Activated T-cell treated with anti-CD3 and anti-CD28 coated beads, Interleukin-2, amount 50 U/mL, for 1 hour (primary cell): ENCODE measurements around the gene ORMDL3.
"Not testable (repeated sequence)": the region's sequence is repeated elsewhere in the genome, so short reads cannot be mapped to it uniquely, and the experiment has no call there.

Experiments
- DNase-seq: peaks from one replicate; pipeline ENCODE4 v3.0.0-alpha.2; 2020

The ORMDL3 gene

GRCh38 chr17:39948489-39948828 lies 21.1 kb upstream of the ORMDL3 start:
- DNase-seq, result not testable (repeated sequence)

- no peak for DNase-seq
Measured at GRCh38 chr17:39946551-39947330, 19.3 kb upstream of the ORMDL3 start.

DNA sequence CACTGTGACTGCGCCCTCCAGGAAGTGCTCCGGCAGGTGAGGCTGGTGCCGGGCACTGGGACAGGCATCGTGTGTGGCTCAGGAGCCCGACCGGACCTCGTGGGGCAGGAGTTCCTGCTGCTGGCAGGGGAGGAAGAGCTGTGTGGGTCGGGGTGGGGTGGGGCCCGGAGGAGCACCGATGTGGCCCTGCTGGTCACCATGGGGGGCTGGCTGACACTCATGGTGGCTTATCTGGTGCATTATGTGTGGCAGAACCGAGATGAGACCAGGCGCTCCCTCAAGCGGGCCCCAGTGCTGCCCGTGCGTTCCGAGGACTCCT lies 17.0 kb upstream of the ORMDL3 start:
- DNase-seq, result no peak

GRCh38 chr17:39943702-39944392 lies 16.4 kb upstream of the ORMDL3 start:
- no peak for DNase-seq

GRCh38 chr17:39939588-39940419 lies 12.4 kb upstream of the ORMDL3 start:
- DNase-seq, result no peak

DNA sequence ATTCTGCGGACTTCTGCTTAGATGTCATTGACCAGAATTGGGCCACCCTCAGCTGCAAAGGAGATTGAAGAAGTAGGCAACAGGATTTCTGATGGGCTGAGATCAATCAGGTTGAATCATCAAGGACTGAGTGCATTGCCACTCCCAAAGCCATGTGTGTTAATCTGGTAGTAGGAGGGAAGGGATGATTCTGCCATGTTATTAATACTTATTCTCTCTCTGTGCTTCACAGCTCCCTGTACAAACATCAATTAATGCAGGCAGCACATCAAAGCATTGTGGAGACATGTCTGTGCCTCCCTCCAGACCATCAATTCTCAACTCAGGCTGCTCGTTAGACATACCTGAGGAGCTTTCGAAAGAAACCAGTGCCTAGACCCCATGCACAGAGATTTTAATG lies 11.7 kb upstream of the ORMDL3 start:
- no peak for DNase-seq

GRCh38 chr17:39938140-39938869 lies 10.9 kb upstream of the ORMDL3 start:
- no peak for DNase-seq

- no peak for DNase-seq
Measured at GRCh38 chr17:39937447-39937846, 10.0 kb upstream of the ORMDL3 start.

GRCh38 chr17:39935909-39936308 lies 8.5 kb upstream of the ORMDL3 start:
- no peak for DNase-seq

- no peak for DNase-seq
Measured at GRCh38 chr17:39934324-39934723, 6.9 kb upstream of the ORMDL3 start.

GRCh38 chr17:39933912-39934311 lies 6.5 kb upstream of the ORMDL3 start:
- DNase-seq, result no peak

DNA sequence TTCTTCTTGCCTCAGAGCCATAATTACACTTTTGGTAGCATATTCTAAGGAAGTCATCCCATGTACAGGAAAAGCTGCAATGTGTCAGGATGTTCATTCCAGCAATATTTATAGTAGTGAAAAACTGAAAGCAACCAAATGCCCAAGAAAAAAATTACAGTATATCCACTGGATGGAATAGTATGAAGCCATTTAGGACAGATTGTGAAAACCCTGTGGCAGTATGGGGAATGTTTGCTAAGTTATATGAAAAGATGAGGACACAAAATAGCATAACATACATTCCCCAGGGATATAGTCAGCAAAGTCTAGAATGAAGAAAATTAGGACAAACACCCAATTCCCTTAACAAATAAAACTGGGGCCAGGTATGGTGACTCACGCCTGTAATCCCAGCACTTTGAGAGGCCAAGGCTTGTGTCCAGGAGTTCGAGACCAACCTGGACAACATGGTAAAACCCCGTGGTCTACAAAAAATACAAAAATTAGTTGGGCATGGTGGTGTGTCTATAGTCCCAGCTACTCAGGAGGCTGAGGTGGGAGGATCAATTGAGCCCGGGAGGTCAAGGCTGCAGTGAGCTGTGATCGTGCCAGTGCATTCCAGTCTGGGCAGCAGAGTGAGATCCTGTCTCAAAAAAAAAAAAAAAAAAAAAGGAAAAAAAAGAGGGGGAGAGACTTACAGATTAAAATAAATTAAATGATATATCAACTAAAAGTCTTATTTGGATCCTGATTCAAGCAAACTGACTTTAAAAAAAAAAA lies 2.4 kb upstream of the ORMDL3 start:
- no peak for DNase-seq

DNA sequence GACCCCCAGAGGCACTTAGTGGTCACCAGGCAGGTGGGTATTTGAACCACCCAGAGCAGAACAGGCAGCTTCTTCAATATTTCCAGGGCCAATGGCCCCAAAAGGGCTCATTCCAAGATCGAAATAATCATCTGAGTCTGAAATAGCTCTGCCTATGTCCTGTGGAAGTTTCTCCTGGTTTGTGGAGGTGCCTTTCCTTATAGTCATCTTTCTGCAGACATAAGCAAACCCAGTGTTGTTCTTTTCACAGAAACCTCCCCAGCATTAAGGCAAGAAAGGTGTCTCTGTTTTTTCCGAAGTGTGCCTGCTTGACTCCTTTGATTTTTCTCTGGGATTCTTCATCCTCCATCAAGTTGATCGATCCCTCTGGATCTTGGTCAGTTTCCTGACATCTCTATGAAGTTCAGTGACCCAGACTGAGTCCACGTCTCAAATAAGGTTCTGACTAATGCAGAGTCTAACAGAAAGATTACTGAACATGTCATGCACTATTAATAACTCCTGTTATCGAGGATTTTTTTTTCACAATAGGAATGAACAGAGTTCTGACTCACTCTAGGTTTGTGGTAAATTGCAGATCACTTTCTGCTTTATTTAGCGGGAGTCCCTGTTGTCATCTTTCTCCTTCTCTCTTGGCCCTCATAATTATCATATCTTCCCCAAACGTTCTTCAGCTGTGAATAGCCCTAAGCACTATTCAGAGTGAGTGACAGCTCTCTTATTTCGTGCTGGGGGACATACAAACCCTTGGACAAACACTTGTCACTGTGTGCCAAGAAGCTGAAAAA lies 1.7 kb upstream of the ORMDL3 start:
- no peak for DNase-seq

GRCh38 chr17:39927929-39928857 lies 792 bp upstream of the ORMDL3 start:
- no peak for DNase-seq

DNA sequence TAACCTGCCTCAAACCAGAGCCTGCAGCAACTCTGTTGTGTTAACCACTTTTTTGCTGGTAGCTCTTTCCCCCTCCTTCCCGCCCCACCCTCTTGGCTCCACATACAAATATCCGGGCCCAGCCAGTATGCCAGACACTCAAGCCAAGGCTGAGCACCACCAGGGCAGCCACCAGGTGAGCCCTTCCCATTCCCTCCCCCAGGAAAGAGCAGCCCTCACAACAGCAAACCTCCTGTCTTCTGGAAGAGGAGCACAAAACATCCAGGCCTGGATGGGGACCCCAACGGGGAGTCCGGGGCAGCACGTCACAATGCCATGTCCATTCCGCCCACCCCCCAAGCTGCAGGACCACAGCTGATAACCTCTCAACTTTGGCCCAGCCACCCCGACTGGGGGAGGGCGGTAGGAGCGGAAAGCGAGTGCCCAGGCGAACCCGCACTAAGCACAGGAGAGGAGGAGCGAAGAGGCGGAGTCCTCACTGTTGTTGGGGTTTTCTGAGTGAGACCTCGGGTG lies 757 bp downstream of the ORMDL3 start:
- peak; percentile 61 for DNase-seq

GRCh38 chr17:39926135-39926587 lies 1.2 kb downstream of the ORMDL3 start:
- DNase-seq, result no peak

GRCh38 chr17:39925282-39926134 lies 1.9 kb downstream of the ORMDL3 start:
- DNase-seq, result no peak

- DNase-seq, result no peak
Measured at GRCh38 chr17:39924691-39925055, 2.7 kb downstream of the ORMDL3 start.
